Upper lobe of right lung (tissue), 1 donor: ENCODE measurements around the gene PCDHA9. TPM values are rescaled to one million over a fixed set of nuclear protein-coding genes. Genes with fewer than 3 reads are reported as not detected.
A peak's percentile ranks its signal among the peaks of the same experiment; 100 is the strongest.

ENCODE experiments used
- ATAC-seq: fragments of 200-7000 bp; cut with Tn5 transposase; one replicate; pipeline ENCODE4 v1.9.1; 2020; ENCODE audit warnings: mild to moderate bottlenecking, moderate library complexity
- DNase-seq: peaks from one replicate; pipeline ENCODE4 v3.0.0-alpha.2; 2020
- H3K27ac ChIP-seq: fragments of 200-600 bp; one replicate; pipeline ENCODE4 v1.8.0; 2022
- H3K27me3 ChIP-seq: fragments of 200-600 bp; one replicate; pipeline ENCODE4 v1.8.0; 2022; ENCODE audit warnings: mild to moderate bottlenecking
- H3K36me3 ChIP-seq: fragments of 200-600 bp; one replicate; pipeline ENCODE4 v1.8.0; 2022
- H3K4me1 ChIP-seq: fragments of 200-600 bp; one replicate; pipeline ENCODE4 v1.8.0; 2022
- H3K4me3 ChIP-seq: fragments of 200-600 bp; one replicate; pipeline ENCODE4 v1.8.0; 2022; ENCODE audit warnings: mild to moderate bottlenecking
- H3K9me3 ChIP-seq: fragments of 200-600 bp; one replicate; pipeline ENCODE4 v1.8.0; 2022
- intact Hi-C: fragments of 100-400 bp; cut with DNase I; formaldehyde crosslinking; loops from one replicate; pipeline ENCODE4 v1.11.0; 2022
- total RNA-seq: library from RNA; stranded (reverse); fragmentation: NEBNext Ultra II Directional; extraction: Animal tissue kit (Norgen Biotek cat#: 25700); gene quantifications from one replicate; pipeline ENCODE4 v1.2.1, GENCODE V29; 2021
- TF ChIP-seq, protein P1 (sequence below): fragments of 200-600 bp; IDR thresholded peaks from one replicate; pipeline ENCODE4 v1.8.0; 2022; ENCODE audit warnings: antibody characterized with exemption
- donor health status: DM: no; HTN: yes; CAD: no; lungs with severe emphysema.

Gene PCDHA9
- total RNA-seq, 1 donor from 2014 or later, result 0.20 TPM

DNA sequence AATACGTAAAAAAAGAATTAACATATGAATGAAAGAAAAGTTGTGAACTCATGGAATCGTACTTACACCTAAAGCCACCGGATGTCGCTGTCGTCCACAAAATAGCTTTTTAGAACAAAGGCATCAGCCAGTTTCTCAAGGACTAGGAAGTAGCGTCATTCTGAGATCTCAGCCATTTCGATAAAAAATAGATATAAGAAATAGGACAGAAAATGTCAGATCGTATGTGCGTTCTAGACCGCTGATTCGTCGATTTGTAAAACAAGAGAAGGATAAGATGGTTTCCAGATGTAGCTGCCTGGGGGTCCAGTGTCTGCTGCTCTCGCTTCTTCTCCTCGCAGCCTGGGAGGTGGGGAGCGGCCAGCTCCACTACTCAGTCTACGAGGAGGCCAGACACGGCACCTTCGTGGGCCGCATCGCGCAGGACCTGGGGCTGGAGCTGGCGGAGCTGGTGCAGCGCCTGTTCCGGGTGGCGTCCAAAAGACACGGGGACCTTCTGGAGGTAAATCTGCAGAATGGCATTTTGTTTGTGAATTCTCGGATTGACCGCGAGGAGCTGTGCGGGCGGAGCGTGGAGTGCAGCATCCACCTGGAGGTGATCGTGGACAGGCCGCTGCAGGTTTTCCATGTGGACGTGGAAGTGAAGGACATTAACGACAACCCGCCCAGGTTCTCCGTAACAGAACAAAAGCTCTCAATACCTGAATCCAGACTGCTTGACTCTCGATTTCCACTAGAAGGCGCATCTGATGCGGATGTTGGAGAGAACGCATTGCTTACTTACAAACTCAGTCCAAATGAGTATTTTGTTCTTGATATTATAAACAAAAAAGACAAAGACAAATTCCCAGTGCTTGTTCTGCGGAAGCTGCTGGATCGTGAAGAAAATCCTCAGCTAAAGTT is 7.8 kb downstream of the PCDHA9 start, which contains the start of gene PCDHA10:
PCDHA10 (plus strand) TSS at position 126 of the 903 bp plus-strand sequence; CDS start at position 278, 152 bp downstream.
- Histone ChIP-seq H3K36me3 (no peaks in the 10 kb centered on the region), H3K9me3 (no peaks in the 10 kb centered on the region), H3K4me1 (no peaks in the 10 kb centered on the region), H3K27me3 (peaks cover 22% of the 10 kb centered on the region), H3K4me3 (peak within 1 kb of the TSS; percentile 34), H3K27ac (no peak within 1 kb of the TSS)
- ATAC-seq (no peak), DNase-seq (no peak)
- TF ChIP-seq, protein P1, sequence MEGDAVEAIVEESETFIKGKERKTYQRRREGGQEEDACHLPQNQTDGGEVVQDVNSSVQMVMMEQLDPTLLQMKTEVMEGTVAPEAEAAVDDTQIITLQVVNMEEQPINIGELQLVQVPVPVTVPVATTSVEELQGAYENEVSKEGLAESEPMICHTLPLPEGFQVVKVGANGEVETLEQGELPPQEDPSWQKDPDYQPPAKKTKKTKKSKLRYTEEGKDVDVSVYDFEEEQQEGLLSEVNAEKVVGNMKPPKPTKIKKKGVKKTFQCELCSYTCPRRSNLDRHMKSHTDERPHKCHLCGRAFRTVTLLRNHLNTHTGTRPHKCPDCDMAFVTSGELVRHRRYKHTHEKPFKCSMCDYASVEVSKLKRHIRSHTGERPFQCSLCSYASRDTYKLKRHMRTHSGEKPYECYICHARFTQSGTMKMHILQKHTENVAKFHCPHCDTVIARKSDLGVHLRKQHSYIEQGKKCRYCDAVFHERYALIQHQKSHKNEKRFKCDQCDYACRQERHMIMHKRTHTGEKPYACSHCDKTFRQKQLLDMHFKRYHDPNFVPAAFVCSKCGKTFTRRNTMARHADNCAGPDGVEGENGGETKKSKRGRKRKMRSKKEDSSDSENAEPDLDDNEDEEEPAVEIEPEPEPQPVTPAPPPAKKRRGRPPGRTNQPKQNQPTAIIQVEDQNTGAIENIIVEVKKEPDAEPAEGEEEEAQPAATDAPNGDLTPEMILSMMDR, result peak; percentile 31
- intact Hi-C loops, result no loop called here

DNA sequence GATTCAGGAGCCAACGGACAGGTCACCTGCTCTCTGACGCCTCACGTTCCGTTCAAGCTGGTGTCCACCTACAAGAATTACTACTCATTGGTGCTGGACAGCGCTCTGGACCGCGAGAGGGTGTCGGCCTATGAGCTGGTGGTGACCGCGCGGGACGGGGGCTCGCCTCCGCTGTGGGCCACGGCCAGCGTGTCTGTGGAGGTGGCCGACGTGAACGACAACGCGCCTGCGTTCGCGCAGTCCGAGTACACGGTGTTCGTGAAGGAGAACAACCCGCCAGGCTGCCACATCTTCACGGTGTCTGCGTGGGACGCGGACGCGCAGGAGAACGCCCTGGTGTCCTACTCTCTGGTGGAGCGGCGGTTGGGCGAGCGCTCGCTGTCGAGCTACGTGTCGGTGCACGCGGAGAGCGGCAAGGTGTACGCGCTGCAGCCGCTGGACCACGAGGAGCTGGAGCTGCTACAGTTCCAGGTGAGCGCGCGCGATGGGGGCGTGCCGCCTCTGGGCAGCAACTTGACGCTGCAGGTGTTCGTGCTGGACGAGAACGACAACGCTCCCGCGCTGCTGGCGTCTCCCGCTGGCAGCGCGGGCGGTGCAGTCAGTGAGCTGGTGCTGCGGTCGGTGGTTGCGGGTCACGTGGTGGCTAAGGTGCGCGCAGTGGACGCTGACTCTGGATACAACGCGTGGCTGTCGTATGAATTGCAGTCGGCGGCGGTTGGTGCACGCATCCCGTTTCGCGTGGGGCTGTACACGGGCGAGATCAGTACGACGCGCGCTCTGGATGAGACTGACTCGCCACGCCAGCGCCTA is 9.2 kb downstream of the PCDHA9 start:
- Histone ChIP-seq H3K9me3 (no peaks in the 10 kb centered on the region), H3K4me1 (no peaks in the 10 kb centered on the region), H3K27ac (no peak overlapping the region), H3K36me3 (no peaks in the 10 kb centered on the region), H3K27me3 (peaks cover 22% of the 10 kb centered on the region), H3K4me3 (no peak overlapping the region)
- DNase-seq (no peak), ATAC-seq (no peak)
- intact Hi-C loops, result no loop called here
- TF ChIP-seq, protein P1, result no peak

DNA sequence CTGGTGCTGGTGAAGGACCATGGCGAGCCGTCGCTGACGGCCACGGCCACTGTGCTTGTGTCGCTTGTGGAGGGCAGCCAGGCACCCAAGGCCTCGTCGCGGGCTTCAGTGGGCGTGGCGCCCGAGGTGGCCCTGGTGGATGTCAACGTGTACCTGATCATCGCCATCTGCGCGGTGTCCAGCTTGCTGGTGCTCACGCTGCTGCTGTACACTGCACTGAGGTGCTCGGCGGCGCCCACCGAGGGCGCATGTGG is 9.7 kb downstream of the PCDHA9 start:
- no peak for DNase-seq
- peaks cover 22% of the 10 kb centered on the region for H3K27me3 ChIP-seq

DNA sequence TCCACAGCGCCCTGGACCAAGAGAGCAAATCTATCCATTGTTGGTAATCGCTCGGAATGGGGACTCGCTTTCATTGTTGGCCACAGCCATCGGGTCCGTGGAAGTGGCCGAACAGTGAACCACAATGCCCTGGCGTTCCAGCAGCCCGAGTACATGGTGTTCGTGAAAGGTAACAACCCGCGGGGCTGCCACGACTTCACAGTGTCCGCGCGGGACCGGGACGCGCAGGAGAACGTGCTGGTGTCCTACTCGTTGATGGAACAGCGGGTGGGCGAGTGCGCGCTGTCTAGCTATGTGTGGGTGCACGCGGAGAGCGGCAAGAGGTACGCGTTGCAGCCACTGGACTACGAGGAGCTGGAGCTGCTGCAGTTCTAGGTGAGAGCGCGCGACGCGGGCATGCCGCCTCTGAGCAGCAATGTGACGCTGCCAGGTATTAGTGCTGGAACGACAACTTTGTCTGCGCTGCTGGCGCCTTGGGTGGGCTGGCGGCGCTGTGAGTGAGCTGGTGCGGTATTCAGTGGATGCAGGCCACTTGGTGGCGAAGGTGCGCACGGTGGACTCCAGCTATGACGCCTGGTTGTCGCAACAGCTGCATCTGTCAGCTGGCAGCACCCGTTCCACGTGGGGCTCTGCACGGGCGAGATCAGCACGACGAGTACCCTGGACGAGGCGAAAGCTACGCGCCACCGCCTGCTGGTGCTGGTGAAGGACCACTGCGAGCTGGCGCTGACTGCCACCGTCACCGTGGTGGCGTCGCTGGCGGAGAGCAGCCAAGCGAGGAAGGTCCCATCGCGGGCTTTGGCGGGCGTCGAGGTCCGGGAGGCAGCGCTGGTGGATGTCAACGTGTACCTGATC is 14.5 kb downstream of the PCDHA9 start:
- TF ChIP-seq, protein P1, result no peak
- intact Hi-C loops, result no loop called here
- Histone ChIP-seq H3K36me3 (no peaks in the 10 kb centered on the region), H3K27ac (no peak overlapping the region), H3K4me1 (no peaks in the 10 kb centered on the region), H3K27me3 (peaks cover 15% of the 10 kb centered on the region), H3K4me3 (no peak overlapping the region), H3K9me3 (no peaks in the 10 kb centered on the region)
- peak; percentile 19 for ATAC-seq
- DNase-seq, result no peak

More for the DNA sequence above, 9.7 kb downstream of the PCDHA9 start:
- Histone ChIP-seq H3K9me3 (no peaks in the 10 kb centered on the region), H3K4me3 (no peak overlapping the region), H3K27ac (no peak overlapping the region), H3K36me3 (no peaks in the 10 kb centered on the region), H3K4me1 (no peaks in the 10 kb centered on the region)
- intact Hi-C loops, result no loop called here
- ATAC-seq, result no peak
- TF ChIP-seq, protein P1, result no peak
